WTC11 (cell line): ENCODE measurements around the gene CEP72. TPM values are rescaled to one million over a fixed set of nuclear protein-coding genes. Genes with fewer than 3 reads are reported as not detected.

Experiments used
- ATAC-seq: fragments of 200-7000 bp; cut with Tn5 transposase; 2 replicates; pipeline ENCODE4 v1.10.0; 2021; ENCODE audit warnings: mild to moderate bottlenecking, moderate library complexity
- CTCF ChIA-PET: fragments of 300-600 bp; sonication (Branson Sonifier 250); formaldehyde crosslinking; loops from one replicate; lab custom pipeline; 2021; ENCODE audit warnings: antibody characterized with exemption; lab: Charles Lee
- POLR2A ChIA-PET: fragments of 350-600 bp; sonication (Branson Sonifier 250); formaldehyde crosslinking; loops from one replicate; lab custom pipeline; 2021; ENCODE audit warnings: antibody characterized with exemption; lab: Charles Lee
- DNase-seq: peaks from one replicate; pipeline ENCODE4 v3.0.0; 2021; ENCODE audit warnings: low spot score
- H3K27ac Mint-ChIP-seq: 2 replicates; pipeline ENCODE4 v1.8.0; 2021; ENCODE audit warnings: mixed read lengths
- H3K27me3 Mint-ChIP-seq: 2 replicates; pipeline ENCODE4 v1.8.0; 2021; ENCODE audit warnings: low read depth, mild to moderate bottlenecking, moderate library complexity, mixed read lengths
- H3K36me3 Mint-ChIP-seq: 2 replicates; pipeline ENCODE4 v1.8.0; 2021; ENCODE audit warnings: mixed read lengths
- H3K4me1 Mint-ChIP-seq: 2 replicates; pipeline ENCODE4 v1.8.0; 2022; ENCODE audit warnings: mixed read lengths
- H3K4me3 Mint-ChIP-seq: 2 replicates; pipeline ENCODE4 v1.8.0; 2021; ENCODE audit warnings: mild to moderate bottlenecking, moderate library complexity, mixed read lengths
- H3K9me3 Mint-ChIP-seq: 2 replicates; pipeline ENCODE4 v1.8.0; 2021; ENCODE audit warnings: mixed read lengths
- AR ChIP-seq: fragments of 250-450 bp; sonication (Bioruptor Pico); IDR thresholded peaks from 2 replicates; pipeline ENCODE4 v1.9.0; 2021; ENCODE audit warnings: mild to moderate bottlenecking
- ATF1 ChIP-seq: sonication (generic); formaldehyde crosslinking; IDR thresholded peaks from 2 replicates; pipeline ENCODE4 v1.8.1; 2023; ENCODE audit warnings: mild to moderate bottlenecking, moderate library complexity, missing genetic modification reagents
- CTCF ChIP-seq: fragments of 200-600 bp; IDR thresholded peaks from 2 replicates; pipeline ENCODE4 v1.8.0; 2022; ENCODE audit warnings: antibody characterized with exemption
- ERG ChIP-seq: fragments of 250-450 bp; sonication (Bioruptor Pico); IDR thresholded peaks from 2 replicates; pipeline ENCODE4 v1.8.0; 2021; ENCODE audit warnings: mild to moderate bottlenecking
- ETV6 ChIP-seq: sonication (generic); formaldehyde crosslinking; IDR thresholded peaks from 2 replicates; pipeline ENCODE4 v1.8.1; 2022; ENCODE audit warnings: mild to moderate bottlenecking, missing genetic modification reagents
- FOXP4 ChIP-seq: sonication (generic); formaldehyde crosslinking; IDR thresholded peaks from 2 replicates; pipeline ENCODE4 v1.8.0; 2022; ENCODE audit warnings: mild to moderate bottlenecking, missing genetic modification reagents
- GABPB1 ChIP-seq: sonication (generic); formaldehyde crosslinking; IDR thresholded peaks from 2 replicates; pipeline ENCODE4 v1.8.1; 2023; ENCODE audit warnings: mild to moderate bottlenecking, missing genetic modification reagents
- HMGA2 ChIP-seq: fragments of 250-450 bp; sonication (Bioruptor Pico); IDR thresholded peaks from 2 replicates; pipeline ENCODE4 v1.4.0; 2021; ENCODE audit warnings: mild to moderate bottlenecking, moderate library complexity
- NR1H2 ChIP-seq: sonication (generic); formaldehyde crosslinking; IDR thresholded peaks from 2 replicates; pipeline ENCODE4 v1.9.0; 2021; ENCODE audit warnings: mild to moderate bottlenecking, moderate library complexity, missing genetic modification reagents
- NR2C2 ChIP-seq: sonication (generic); formaldehyde crosslinking; IDR thresholded peaks from 2 replicates; pipeline ENCODE4 v1.8.0; 2022; ENCODE audit warnings: mild to moderate bottlenecking, missing genetic modification reagents
- NR3C1 ChIP-seq: sonication (generic); formaldehyde crosslinking; conservative IDR thresholded peaks from 2 replicates; pipeline ENCODE4 v1.8.1; 2023; ENCODE audit warnings: low read depth, mild to moderate bottlenecking, missing genetic modification reagents
- RELA ChIP-seq: sonication (generic); formaldehyde crosslinking; IDR thresholded peaks from 2 replicates; pipeline ENCODE4 v1.8.1; 2022; ENCODE audit warnings: missing genetic modification reagents, mild to moderate bottlenecking, borderline replicate concordance
- SMAD3 ChIP-seq: sonication (generic); formaldehyde crosslinking; IDR thresholded peaks from 2 replicates; pipeline ENCODE4 v1.8.0; 2022; ENCODE audit warnings: missing genetic modification reagents, mild to moderate bottlenecking, borderline replicate concordance
- SP1 ChIP-seq: sonication (generic); formaldehyde crosslinking; conservative IDR thresholded peaks from 2 replicates; pipeline ENCODE4 v1.8.1; 2022; ENCODE audit warnings: missing genetic modification reagents
- TCF7 ChIP-seq: sonication (generic); formaldehyde crosslinking; IDR thresholded peaks from 2 replicates; pipeline ENCODE4 v1.8.0; 2022; ENCODE audit warnings: mild to moderate bottlenecking, low read depth, missing genetic modification reagents, moderate library complexity
- TP53 ChIP-seq: sonication (generic); formaldehyde crosslinking; IDR thresholded peaks from 2 replicates; pipeline ENCODE4 v1.8.1; 2023; ENCODE audit warnings: mild to moderate bottlenecking, missing genetic modification reagents
- ZMAT4 ChIP-seq: fragments of 250-450 bp; sonication (Bioruptor Pico); IDR thresholded peaks from 2 replicates; pipeline ENCODE4 v1.9.0; 2021; ENCODE audit warnings: mild to moderate bottlenecking
- ZNF425 ChIP-seq: fragments of 250-450 bp; sonication (Bioruptor Pico); conservative IDR thresholded peaks from 2 replicates; pipeline ENCODE4 v1.9.0; 2021; ENCODE audit warnings: mild to moderate bottlenecking
- ZNF671 ChIP-seq: fragments of 250-450 bp; sonication (Bioruptor Pico); IDR thresholded peaks from 2 replicates; pipeline ENCODE4 v1.8.0; 2021; ENCODE audit warnings: mild to moderate bottlenecking
- total RNA-seq: library from RNA; stranded (reverse); gene quantifications from 3 replicates; pipeline ENCODE4 v1.2.3, GENCODE V29; 2021
- TF ChIP-seq, protein P1 (sequence below): sonication (generic); formaldehyde crosslinking; IDR thresholded peaks from 2 replicates; pipeline ENCODE4 v1.8.1; 2023; ENCODE audit warnings: mild to moderate bottlenecking, missing genetic modification reagents, moderate library complexity

Gene CEP72
- total RNA-seq, 1 experiment from 2014 or later, result 26.6 TPM

DNA sequence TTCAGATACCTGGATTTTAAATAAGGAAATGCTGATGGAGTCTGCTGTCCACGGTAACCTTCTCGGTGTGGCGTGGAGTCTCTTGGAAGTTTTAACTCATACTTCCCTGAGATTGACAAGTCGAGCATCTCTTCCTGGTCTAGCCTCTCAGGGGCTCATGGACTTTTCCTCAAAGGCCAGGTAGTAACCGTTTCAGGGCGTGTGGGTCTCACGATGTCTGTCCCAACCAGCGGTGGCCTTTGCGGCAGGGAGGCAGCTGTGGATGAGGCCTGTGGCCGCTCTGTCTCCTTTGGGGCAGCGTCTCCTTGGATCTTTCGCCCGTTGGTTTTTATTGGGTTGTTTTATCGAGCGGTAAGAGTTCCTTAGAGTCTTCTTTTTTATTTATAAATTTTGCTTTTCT, 32.8 kb downstream of the CEP72 start:
- Mint-ChIP-seq H3K4me3 (no peak overlapping the region), H3K9me3 (no peaks in the 10 kb centered on the region), H3K27ac (no peak overlapping the region), H3K4me1 (no peaks in the 10 kb centered on the region), H3K27me3 (no peaks in the 10 kb centered on the region), H3K36me3 (peaks cover 33% of the 10 kb centered on the region)
- ChIA-PET POLR2A (no interaction called here), CTCF (no interaction called here)
- TF ChIP-seq FOXP4 (CRISPR knock-in tag) (no peak), ATF1 (no peak), TCF7 (CRISPR knock-in tag) (no peak), GABPB1 (CRISPR knock-in tag) (no peak), RELA (CRISPR knock-in tag) (no peak), NR2C2 (CRISPR knock-in tag) (no peak), ZNF425 (CRISPR knock-in tag) (no peak), ZNF671 (no peak), SMAD3 (CRISPR knock-in tag) (no peak), TP53 (no peak), SP1 (CRISPR knock-in tag) (no peak), HMGA2 (CRISPR knock-in tag) (no peak), NR1H2 (CRISPR knock-in tag) (no peak), NR3C1 (CRISPR knock-in tag) (no peak), ETV6 (no peak), AR (CRISPR knock-in tag) (no peak), ERG (no peak)
- DNase-seq (no peak), ATAC-seq (no peak)

- ChIA-PET CTCF (no interaction called here), POLR2A (no interaction called here)
- Mint-ChIP-seq H3K27ac (no peak overlapping the region), H3K36me3 (peaks cover 28% of the 10 kb centered on the region), H3K9me3 (no peaks in the 10 kb centered on the region), H3K27me3 (no peaks in the 10 kb centered on the region), H3K4me3 (no peak overlapping the region), H3K4me1 (no peaks in the 10 kb centered on the region)
- no peak for DNase-seq
- no peak for ATAC-seq
- TF ChIP-seq CTCF, result no peak
- TF ChIP-seq TP53, result no peak
- TF ChIP-seq ZMAT4 (CRISPR knock-in tag), result no peak
- TF ChIP-seq, protein P1, sequence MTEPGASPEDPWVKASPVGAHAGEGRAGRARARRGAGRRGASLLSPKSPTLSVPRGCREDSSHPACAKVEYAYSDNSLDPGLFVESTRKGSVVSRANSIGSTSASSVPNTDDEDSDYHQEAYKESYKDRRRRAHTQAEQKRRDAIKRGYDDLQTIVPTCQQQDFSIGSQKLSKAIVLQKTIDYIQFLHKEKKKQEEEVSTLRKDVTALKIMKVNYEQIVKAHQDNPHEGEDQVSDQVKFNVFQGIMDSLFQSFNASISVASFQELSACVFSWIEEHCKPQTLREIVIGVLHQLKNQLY (CRISPR knock-in tag), result no peak
- no peak for TF ChIP-seq ERG
Measured at GRCh38 chr5:645421-645820, 33.3 kb downstream of the CEP72 start.
